HepG2 (cell line): ENCODE data around the gene GRK5. TPM values are rescaled to one million over a fixed set of nuclear protein-coding genes. Genes with fewer than 3 reads are reported as not detected.
A peak's percentile ranks its signal among the peaks of the same experiment; 100 is the strongest.

Experiments used
- AGO2 ChIP-seq: fragments of 200-400 bp; formaldehyde crosslinking; optimal IDR thresholded peaks from 2 replicates; pipeline ENCODE3; 2017; ENCODE audit warnings: mild to moderate bottlenecking, low read depth, low read length, moderate library complexity
- ARNT ChIP-seq: fragments of 450-650 bp; IDR thresholded peaks from 2 replicates; pipeline ENCODE4 v1.6.1; 2017
- ELF3 ChIP-seq: IDR thresholded peaks from 2 replicates; pipeline ENCODE4 v1.6.1; 2016; ENCODE audit warnings: missing genetic modification reagents, missing compliant biosample characterization
- ERF ChIP-seq: IDR thresholded peaks from 2 replicates; pipeline ENCODE4 v1.6.1; 2018; ENCODE audit warnings: missing biosample characterization, missing genetic modification reagents
- GLI4 ChIP-seq: sonication (generic); formaldehyde crosslinking; IDR thresholded peaks from 2 replicates; pipeline ENCODE4 v1.5.1; 2020; ENCODE audit warnings: missing genetic modification reagents, mild to moderate bottlenecking, moderate library complexity, borderline replicate concordance
- GTF3A ChIP-seq: sonication (generic); formaldehyde crosslinking; conservative IDR thresholded peaks from 2 replicates; pipeline ENCODE4 v1.4.0; 2020; ENCODE audit warnings: mild to moderate bottlenecking, missing genetic modification reagents
- MAFG ChIP-seq: sonication (generic); formaldehyde crosslinking; IDR thresholded peaks from 2 replicates; pipeline ENCODE4 v1.5.1; 2020; ENCODE audit warnings: mild to moderate bottlenecking, missing genetic modification reagents
- MTA3 ChIP-seq: sonication (generic); formaldehyde crosslinking; IDR thresholded peaks from 2 replicates; pipeline ENCODE4 v1.4.0; 2020; ENCODE audit warnings: missing genetic modification reagents
- NFIB ChIP-seq: sonication (generic); formaldehyde crosslinking; IDR thresholded peaks from 2 replicates; pipeline ENCODE4 v1.9.0; 2021; ENCODE audit warnings: missing genetic modification reagents, mild to moderate bottlenecking, borderline replicate concordance
- RFXANK ChIP-seq: IDR thresholded peaks from 2 replicates; pipeline ENCODE4 v1.6.1; 2016
- TBL1XR1 ChIP-seq: fragments of 150-350 bp; IDR thresholded peaks from 2 replicates; pipeline ENCODE4 v1.6.1; 2014; ENCODE audit warnings: borderline replicate concordance, low read length; ENCODE audit not compliant: partially characterized antibody
- ZMYM3 ChIP-seq: sonication (generic); formaldehyde crosslinking; IDR thresholded peaks from 2 replicates; pipeline ENCODE4 v1.5.1; 2020; ENCODE audit warnings: mild to moderate bottlenecking, missing genetic modification reagents
- ZNF230 ChIP-seq: sonication (generic); formaldehyde crosslinking; IDR thresholded peaks from 2 replicates; pipeline ENCODE4 v1.4.0; 2020; ENCODE audit warnings: mild to moderate bottlenecking, missing genetic modification reagents
- ZNF354B ChIP-seq: sonication (generic); formaldehyde crosslinking; IDR thresholded peaks from 2 replicates; pipeline ENCODE4 v1.8.0; 2022; ENCODE audit warnings: mild to moderate bottlenecking, missing genetic modification reagents
- ZNF431 ChIP-seq: sonication (generic); formaldehyde crosslinking; IDR thresholded peaks from 2 replicates; pipeline ENCODE4 v1.9.0; 2022; ENCODE audit warnings: missing genetic modification reagents, low read depth, mild to moderate bottlenecking, borderline replicate concordance
- ZNF616 ChIP-seq: sonication (generic); formaldehyde crosslinking; IDR thresholded peaks from 2 replicates; pipeline ENCODE4 v1.5.0; 2020; ENCODE audit warnings: low read depth, mild to moderate bottlenecking, missing genetic modification reagents
- ZNF619 ChIP-seq: sonication (generic); formaldehyde crosslinking; IDR thresholded peaks from 2 replicates; pipeline ENCODE4 v1.4.0; 2020; ENCODE audit warnings: mild to moderate bottlenecking, missing genetic modification reagents
- ZNF790 ChIP-seq: sonication (generic); formaldehyde crosslinking; IDR thresholded peaks from 2 replicates; pipeline ENCODE4 v1.8.0; 2022; ENCODE audit warnings: missing genetic modification reagents, mild to moderate bottlenecking, borderline replicate concordance
- ZNF878 ChIP-seq: sonication (generic); formaldehyde crosslinking; IDR thresholded peaks from 2 replicates; pipeline ENCODE4 v1.8.1; 2023; ENCODE audit warnings: mild to moderate bottlenecking, missing genetic modification reagents, moderate library complexity
- ZSCAN22 ChIP-seq: sonication (generic); formaldehyde crosslinking; IDR thresholded peaks from 2 replicates; pipeline ENCODE4 v1.4.0; 2020; ENCODE audit warnings: mild to moderate bottlenecking, missing genetic modification reagents
- polyA plus RNA-seq, 8 experiments: library from polyadenylated mRNA; depleted of rRNA in 3 of 8; stranded (reverse) in 7 of 8; unstranded in 1 of 8; fragments of >200 nt; fragmentation: Illumina TruSeq in 4 of 8; extraction: Trizol in 4 of 8; gene quantifications; 2 replicates each; pipeline versions ENCODE4 v1.2.1 to v1.2.3, GENCODE V29; 2011 to 2016; ENCODE audit warnings: low read depth in 4 of 8, missing spikeins in 1 of 8, mixed read lengths in 1 of 8; ENCODE audit not compliant: insufficient read depth in 1 of 8
- total RNA-seq, 5 experiments: library from RNA; depleted of rRNA; stranded (reverse); fragments of >200 nt; fragmentation: Illumina TruSeq; extraction: Trizol; gene quantifications; 2 replicates each; pipeline ENCODE4 v1.2.3, GENCODE V29; 2016; ENCODE audit warnings: low read depth in 1 of 5
- TF ChIP-seq, protein P1 (sequence below): sonication (generic); formaldehyde crosslinking; conservative IDR thresholded peaks from 2 replicates; pipeline ENCODE4 v1.4.0; 2020; ENCODE audit warnings: mild to moderate bottlenecking, missing genetic modification reagents, moderate library complexity
- TF ChIP-seq, protein P2 (sequence below), 2 experiments: IDR thresholded peaks; 2 replicates each; pipeline ENCODE4 v1.6.1; 2011 to 2012; ENCODE audit warnings: low read length in 2 of 2, borderline replicate concordance in 1 of 2, low read depth in 1 of 2, mild to moderate bottlenecking in 1 of 2, moderate library complexity in 1 of 2
- TF ChIP-seq, protein P3 (sequence below): sonication (generic); formaldehyde crosslinking; IDR thresholded peaks from 2 replicates; pipeline ENCODE4 v1.4.0; 2020; ENCODE audit warnings: missing genetic modification reagents

Gene GRK5
- total and polyA plus RNA-seq, 2 of the 13 experiments (the other 11 are each of a cell fraction or from before 2014, with no cell fraction given) = 10.4 to 12.6 TPM

DNA sequence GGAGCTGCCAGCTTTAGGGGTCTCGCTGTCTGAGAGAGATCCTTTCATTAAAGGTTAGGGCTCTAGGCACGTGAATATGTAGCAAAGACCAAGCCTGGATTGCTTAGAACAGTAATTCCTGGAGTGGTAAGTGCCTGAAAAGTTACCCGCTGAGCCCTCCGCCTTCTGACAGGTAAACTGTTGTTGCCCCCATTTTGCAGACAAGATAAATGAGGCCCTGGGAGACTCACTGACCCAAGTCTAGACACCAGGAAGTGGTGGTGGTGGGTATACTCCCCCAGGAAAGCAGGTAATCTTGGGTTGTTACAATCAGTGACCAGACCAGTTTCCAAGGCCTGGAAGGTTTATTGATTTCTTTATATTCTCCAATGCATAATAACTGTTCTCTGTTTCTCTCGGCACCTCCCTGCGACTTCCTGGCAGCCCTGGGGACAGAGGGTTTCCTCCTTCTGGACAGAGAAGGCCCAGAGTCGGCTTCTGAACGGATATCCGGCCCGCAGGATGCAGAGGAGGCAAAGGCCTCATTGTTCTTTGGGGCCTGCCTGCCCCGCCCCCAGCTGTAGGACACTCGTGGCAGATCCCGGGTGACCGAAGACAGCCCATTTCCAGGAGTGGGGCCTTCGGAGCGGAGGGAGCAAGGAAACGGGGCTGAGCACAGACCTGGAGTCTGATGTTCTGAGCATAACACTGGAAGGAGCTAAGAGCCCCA is 1.3 kb upstream of the GRK5 start (continued):
- TF ChIP-seq TBL1XR1 (no peak), ELF3 (CRISPR knock-in tag) (peak; percentile 46; the same call in 1 of the 2 replicates), RFXANK (CRISPR knock-in tag) (no peak), GLI4 (CRISPR knock-in tag) (no peak), AGO2 (no peak), GTF3A (CRISPR knock-in tag) (no peak), ERF (CRISPR knock-in tag) (no peak), MTA3 (CRISPR knock-in tag) (no peak), NFIB (CRISPR knock-in tag) (no peak), MAFG (no peak), ARNT (no peak), ZNF616 (no peak), ZSCAN22 (CRISPR knock-in tag) (no peak), ZNF619 (no peak), ZNF878 (0 out of 2 replicates have a peak, but pooled peaks have one; percentile 26), ZNF790 (CRISPR knock-in tag) (no peak), ZMYM3 (CRISPR knock-in tag) (peak; percentile 99), ZNF230 (CRISPR knock-in tag) (no peak), ZNF431 (CRISPR knock-in tag) (no peak), ZNF354B (CRISPR knock-in tag) (no peak)
- TF ChIP-seq, protein P1, sequence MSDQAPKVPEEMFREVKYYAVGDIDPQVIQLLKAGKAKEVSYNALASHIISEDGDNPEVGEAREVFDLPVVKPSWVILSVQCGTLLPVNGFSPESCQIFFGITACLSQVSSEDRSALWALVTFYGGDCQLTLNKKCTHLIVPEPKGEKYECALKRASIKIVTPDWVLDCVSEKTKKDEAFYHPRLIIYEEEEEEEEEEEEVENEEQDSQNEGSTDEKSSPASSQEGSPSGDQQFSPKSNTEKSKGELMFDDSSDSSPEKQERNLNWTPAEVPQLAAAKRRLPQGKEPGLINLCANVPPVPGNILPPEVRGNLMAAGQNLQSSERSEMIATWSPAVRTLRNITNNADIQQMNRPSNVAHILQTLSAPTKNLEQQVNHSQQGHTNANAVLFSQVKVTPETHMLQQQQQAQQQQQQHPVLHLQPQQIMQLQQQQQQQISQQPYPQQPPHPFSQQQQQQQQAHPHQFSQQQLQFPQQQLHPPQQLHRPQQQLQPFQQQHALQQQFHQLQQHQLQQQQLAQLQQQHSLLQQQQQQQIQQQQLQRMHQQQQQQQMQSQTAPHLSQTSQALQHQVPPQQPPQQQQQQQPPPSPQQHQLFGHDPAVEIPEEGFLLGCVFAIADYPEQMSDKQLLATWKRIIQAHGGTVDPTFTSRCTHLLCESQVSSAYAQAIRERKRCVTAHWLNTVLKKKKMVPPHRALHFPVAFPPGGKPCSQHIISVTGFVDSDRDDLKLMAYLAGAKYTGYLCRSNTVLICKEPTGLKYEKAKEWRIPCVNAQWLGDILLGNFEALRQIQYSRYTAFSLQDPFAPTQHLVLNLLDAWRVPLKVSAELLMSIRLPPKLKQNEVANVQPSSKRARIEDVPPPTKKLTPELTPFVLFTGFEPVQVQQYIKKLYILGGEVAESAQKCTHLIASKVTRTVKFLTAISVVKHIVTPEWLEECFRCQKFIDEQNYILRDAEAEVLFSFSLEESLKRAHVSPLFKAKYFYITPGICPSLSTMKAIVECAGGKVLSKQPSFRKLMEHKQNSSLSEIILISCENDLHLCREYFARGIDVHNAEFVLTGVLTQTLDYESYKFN (CRISPR knock-in tag) = peak; percentile 55
- TF ChIP-seq, protein P2, sequence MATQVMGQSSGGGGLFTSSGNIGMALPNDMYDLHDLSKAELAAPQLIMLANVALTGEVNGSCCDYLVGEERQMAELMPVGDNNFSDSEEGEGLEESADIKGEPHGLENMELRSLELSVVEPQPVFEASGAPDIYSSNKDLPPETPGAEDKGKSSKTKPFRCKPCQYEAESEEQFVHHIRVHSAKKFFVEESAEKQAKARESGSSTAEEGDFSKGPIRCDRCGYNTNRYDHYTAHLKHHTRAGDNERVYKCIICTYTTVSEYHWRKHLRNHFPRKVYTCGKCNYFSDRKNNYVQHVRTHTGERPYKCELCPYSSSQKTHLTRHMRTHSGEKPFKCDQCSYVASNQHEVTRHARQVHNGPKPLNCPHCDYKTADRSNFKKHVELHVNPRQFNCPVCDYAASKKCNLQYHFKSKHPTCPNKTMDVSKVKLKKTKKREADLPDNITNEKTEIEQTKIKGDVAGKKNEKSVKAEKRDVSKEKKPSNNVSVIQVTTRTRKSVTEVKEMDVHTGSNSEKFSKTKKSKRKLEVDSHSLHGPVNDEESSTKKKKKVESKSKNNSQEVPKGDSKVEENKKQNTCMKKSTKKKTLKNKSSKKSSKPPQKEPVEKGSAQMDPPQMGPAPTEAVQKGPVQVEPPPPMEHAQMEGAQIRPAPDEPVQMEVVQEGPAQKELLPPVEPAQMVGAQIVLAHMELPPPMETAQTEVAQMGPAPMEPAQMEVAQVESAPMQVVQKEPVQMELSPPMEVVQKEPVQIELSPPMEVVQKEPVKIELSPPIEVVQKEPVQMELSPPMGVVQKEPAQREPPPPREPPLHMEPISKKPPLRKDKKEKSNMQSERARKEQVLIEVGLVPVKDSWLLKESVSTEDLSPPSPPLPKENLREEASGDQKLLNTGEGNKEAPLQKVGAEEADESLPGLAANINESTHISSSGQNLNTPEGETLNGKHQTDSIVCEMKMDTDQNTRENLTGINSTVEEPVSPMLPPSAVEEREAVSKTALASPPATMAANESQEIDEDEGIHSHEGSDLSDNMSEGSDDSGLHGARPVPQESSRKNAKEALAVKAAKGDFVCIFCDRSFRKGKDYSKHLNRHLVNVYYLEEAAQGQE (IDR thresholded peaks at IDR 0.05; ENCODE audit: borderline replicate concordance in 1 of 2, low read depth in 1 of 2, low read length in 2 of 2) = no peak; a peak in 1 of 4 replicates
- TF ChIP-seq, protein P3, sequence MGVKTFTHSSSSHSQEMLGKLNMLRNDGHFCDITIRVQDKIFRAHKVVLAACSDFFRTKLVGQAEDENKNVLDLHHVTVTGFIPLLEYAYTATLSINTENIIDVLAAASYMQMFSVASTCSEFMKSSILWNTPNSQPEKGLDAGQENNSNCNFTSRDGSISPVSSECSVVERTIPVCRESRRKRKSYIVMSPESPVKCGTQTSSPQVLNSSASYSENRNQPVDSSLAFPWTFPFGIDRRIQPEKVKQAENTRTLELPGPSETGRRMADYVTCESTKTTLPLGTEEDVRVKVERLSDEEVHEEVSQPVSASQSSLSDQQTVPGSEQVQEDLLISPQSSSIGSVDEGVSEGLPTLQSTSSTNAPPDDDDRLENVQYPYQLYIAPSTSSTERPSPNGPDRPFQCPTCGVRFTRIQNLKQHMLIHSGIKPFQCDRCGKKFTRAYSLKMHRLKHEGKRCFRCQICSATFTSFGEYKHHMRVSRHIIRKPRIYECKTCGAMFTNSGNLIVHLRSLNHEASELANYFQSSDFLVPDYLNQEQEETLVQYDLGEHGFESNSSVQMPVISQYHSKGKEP (CRISPR knock-in tag) = no peak
